ENCODE results near the gene PEX14.

PEX14 gene

DNA sequence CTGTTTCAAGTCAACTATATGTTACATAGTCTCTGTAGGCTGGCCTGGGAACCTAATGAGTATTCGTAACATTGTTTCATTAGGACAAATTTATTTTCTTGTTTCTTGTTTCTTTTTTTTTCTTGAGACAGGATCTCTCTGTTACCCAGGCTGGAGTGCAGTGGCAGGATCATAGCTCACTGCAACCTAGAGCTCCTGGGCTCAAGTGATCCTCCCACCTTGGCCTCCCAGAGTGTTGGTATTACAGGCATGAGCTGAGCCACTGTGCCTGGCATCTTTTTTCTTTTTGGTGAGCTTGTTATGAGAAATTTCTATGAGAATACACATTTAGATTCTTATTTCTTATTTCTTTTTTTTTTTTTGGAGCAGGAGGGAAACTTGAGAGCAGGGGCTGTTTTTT lies 37.7 kb upstream of the PEX14 start:
- no peaks in the 10 kb centered on the region for H3K9me3 ChIP-seq (ENCODE audit: low read length)
- no peaks in the 10 kb centered on the region for H3F3A ChIP-seq (ENCODE audit: insufficient read depth, low read length)
- H3K4me3 ChIP-seq (ENCODE audit: low read depth, low read length, poor library complexity, severe bottlenecking) = no peak overlapping the region
- H3K9me2 ChIP-seq (ENCODE audit: low read depth, low read length) = no peaks in the 10 kb centered on the region
- H3K79me2 ChIP-seq (ENCODE audit: insufficient read depth, low read length) = no peaks in the 10 kb centered on the region
- H3K4me2 ChIP-seq (ENCODE audit: low read length) = no peak overlapping the region
- H2AFZ ChIP-seq (ENCODE audit: low read length) = no peak overlapping the region
- no peaks in the 10 kb centered on the region for H3K27me3 ChIP-seq (ENCODE audit: insufficient read depth, low read length)
- no peak overlapping the region for H3K27ac ChIP-seq (ENCODE audit: low read depth, low read length, poor library complexity, severe bottlenecking)
- no peak overlapping the region for H3K9ac ChIP-seq (ENCODE audit: low read length)
- 0 out of 2 replicates have a peak, but pooled peaks cover 4% of the 10 kb centered on the region for H3K36me3 ChIP-seq (ENCODE audit: insufficient read depth, low read length)
- no peaks in the 10 kb centered on the region for H4K20me1 ChIP-seq (ENCODE audit: insufficient read depth, low read length)
- no peak for TF ChIP-seq EZH2 (IDR thresholded peaks at IDR 0.05; ENCODE audit: borderline replicate concordance, low read length)
- TF ChIP-seq, protein P1, sequence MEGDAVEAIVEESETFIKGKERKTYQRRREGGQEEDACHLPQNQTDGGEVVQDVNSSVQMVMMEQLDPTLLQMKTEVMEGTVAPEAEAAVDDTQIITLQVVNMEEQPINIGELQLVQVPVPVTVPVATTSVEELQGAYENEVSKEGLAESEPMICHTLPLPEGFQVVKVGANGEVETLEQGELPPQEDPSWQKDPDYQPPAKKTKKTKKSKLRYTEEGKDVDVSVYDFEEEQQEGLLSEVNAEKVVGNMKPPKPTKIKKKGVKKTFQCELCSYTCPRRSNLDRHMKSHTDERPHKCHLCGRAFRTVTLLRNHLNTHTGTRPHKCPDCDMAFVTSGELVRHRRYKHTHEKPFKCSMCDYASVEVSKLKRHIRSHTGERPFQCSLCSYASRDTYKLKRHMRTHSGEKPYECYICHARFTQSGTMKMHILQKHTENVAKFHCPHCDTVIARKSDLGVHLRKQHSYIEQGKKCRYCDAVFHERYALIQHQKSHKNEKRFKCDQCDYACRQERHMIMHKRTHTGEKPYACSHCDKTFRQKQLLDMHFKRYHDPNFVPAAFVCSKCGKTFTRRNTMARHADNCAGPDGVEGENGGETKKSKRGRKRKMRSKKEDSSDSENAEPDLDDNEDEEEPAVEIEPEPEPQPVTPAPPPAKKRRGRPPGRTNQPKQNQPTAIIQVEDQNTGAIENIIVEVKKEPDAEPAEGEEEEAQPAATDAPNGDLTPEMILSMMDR (IDR thresholded peaks at IDR 0.05; ENCODE audit: low read length) = no peak
- peaks cover 3% of the 10 kb centered on the region for H3K4me1 ChIP-seq (ENCODE audit: insufficient read depth, low read length, severe bottlenecking)

GRCh38 chr1:10438677-10439163 lies 36.0 kb upstream of the PEX14 start:
- no peaks in the 10 kb centered on the region for H3F3A ChIP-seq (ENCODE audit: insufficient read depth, low read length)
- H3K4me3 ChIP-seq (ENCODE audit: low read depth, low read length, poor library complexity, severe bottlenecking) = no peak overlapping the region
- H3K4me1 ChIP-seq (ENCODE audit: insufficient read depth, low read length, severe bottlenecking) = no peaks in the 10 kb centered on the region
- no peak overlapping the region for H3K9ac ChIP-seq (ENCODE audit: low read length)
- TF ChIP-seq, protein P1 (IDR thresholded peaks at IDR 0.05; ENCODE audit: low read length) = no peak
- H4K20me1 ChIP-seq (ENCODE audit: insufficient read depth, low read length) = no peaks in the 10 kb centered on the region
- no peaks in the 10 kb centered on the region for H3K27me3 ChIP-seq (ENCODE audit: insufficient read depth, low read length)
- H3K9me2 ChIP-seq (ENCODE audit: low read depth, low read length) = no peaks in the 10 kb centered on the region
- no peak overlapping the region for H3K4me2 ChIP-seq (ENCODE audit: low read length)
- H2AFZ ChIP-seq (ENCODE audit: low read length) = no peak overlapping the region
- no peak overlapping the region for H3K27ac ChIP-seq (ENCODE audit: low read depth, low read length, poor library complexity, severe bottlenecking)
- 0 out of 2 replicates have a peak, but pooled peaks cover 4% of the 10 kb centered on the region for H3K36me3 ChIP-seq (ENCODE audit: insufficient read depth, low read length)
- no peaks in the 10 kb centered on the region for H3K79me2 ChIP-seq (ENCODE audit: insufficient read depth, low read length)
- H3K9me3 ChIP-seq (ENCODE audit: low read length) = no peaks in the 10 kb centered on the region

GRCh38 chr1:10440305-10440704 lies 34.4 kb upstream of the PEX14 start:
- Histone ChIP-seq H3K27ac (ENCODE audit: low read depth, low read length, poor library complexity, severe bottlenecking) (no peak overlapping the region), H3K9me2 (ENCODE audit: low read depth, low read length) (no peaks in the 10 kb centered on the region), H3K4me2 (ENCODE audit: low read length) (no peak overlapping the region)

More at GRCh38 chr1:10440305-10440704, 34.4 kb upstream of the PEX14 start:
- H3F3A ChIP-seq (ENCODE audit: insufficient read depth, low read length) = no peaks in the 10 kb centered on the region
- H3K79me2 ChIP-seq (ENCODE audit: insufficient read depth, low read length) = no peaks in the 10 kb centered on the region
- no peaks in the 10 kb centered on the region for H4K20me1 ChIP-seq (ENCODE audit: insufficient read depth, low read length)
- H3K9ac ChIP-seq (ENCODE audit: low read length) = no peak overlapping the region
- H3K9me3 ChIP-seq (ENCODE audit: low read length) = no peaks in the 10 kb centered on the region
- no peak overlapping the region for H3K4me3 ChIP-seq (ENCODE audit: low read depth, low read length, poor library complexity, severe bottlenecking)
- no peaks in the 10 kb centered on the region for H3K4me1 ChIP-seq (ENCODE audit: insufficient read depth, low read length, severe bottlenecking)
- H3K27me3 ChIP-seq (ENCODE audit: insufficient read depth, low read length) = no peaks in the 10 kb centered on the region
- H3K36me3 ChIP-seq (ENCODE audit: insufficient read depth, low read length) = no peaks in the 10 kb centered on the region
- TF ChIP-seq, protein P1 (IDR thresholded peaks at IDR 0.05; ENCODE audit: low read length) = no peak
- no peak for TF ChIP-seq EZH2 (IDR thresholded peaks at IDR 0.05; ENCODE audit: borderline replicate concordance, low read length)
- no peak overlapping the region for H2AFZ ChIP-seq (ENCODE audit: low read length)
